K562 (cell line): ENCODE data around the gene MVD. TPM values are rescaled to one million over a fixed set of nuclear protein-coding genes. Genes with fewer than 3 reads are reported as not detected.

Experiments
- ATAC-seq: fragments of 200-7000 bp; cut with Tn5 transposase; 3 replicates; pipeline ENCODE4 v1.9.1; 2020; ENCODE audit warnings: moderate library complexity
- BruUV-seq: library from RNA; stranded (reverse); fragments of 400-500 nt; replicated peaks from 2 replicates; lab custom pipeline; 2021; lab: Mats Ljungman, UMichigan
- CTCF ChIA-PET: fragments of 300-600 bp; formaldehyde crosslinking; extraction: SDS; loops from one replicate; lab custom pipeline; 2021; ENCODE audit warnings: low intra/inter-chr PET ratio; lab: Yijun Ruan, JAX
- POLR2A ChIA-PET: fragments of 300-600, 350-650 bp; sonication (Branson Sonifier 250); formaldehyde crosslinking; extraction: SDS; loops from one replicate; lab custom pipeline; 2021; ENCODE audit warnings: antibody characterized with exemption, inconsistent platforms; lab: Yijun Ruan, JAX
- DNase-seq, 4 experiments: peaks; one replicate each; pipeline versions ENCODE4 v3.0.0 to v3.0.0-alpha.2; 2011 to 2018; ENCODE audit warnings: low spot score in 3 of 4, mixed read lengths in 3 of 4; ENCODE audit errors: extremely low read depth in 1 of 4
- FAIRE-seq: peaks from 2 replicates; lab custom pipeline; 2011; peaks lifted over from hg19 to GRCh38; lab: Jason Lieb, UNC
- H2AFZ ChIP-seq: 2 replicates; pipeline ENCODE4 v1.6.0; 2011; ENCODE audit warnings: low read depth, low read length, control low read depth, inconsistent platforms
- H3K27ac ChIP-seq: fragments of 200-600 bp; 3 replicates; pipeline ENCODE4 v1.8.0; 2011; ENCODE audit warnings: low read depth, mild to moderate bottlenecking, control low read depth, inconsistent platforms, low read length, moderate library complexity, mixed read lengths; ENCODE audit errors: extremely low read depth
- H3K27me3 ChIP-seq, 2 experiments: fragments of 300-600 bp in 1 of 2; 2 replicates in 1 of 2; 3 replicates in 1 of 2; pipeline versions ENCODE4 v1.6.0 to v1.8.0; 2011; ENCODE audit warnings: inconsistent platforms in 2 of 2, low read length in 2 of 2, mild to moderate bottlenecking in 1 of 2, mixed read lengths in 1 of 2, moderate library complexity in 1 of 2; ENCODE audit not compliant: control insufficient read depth in 2 of 2, insufficient read depth in 2 of 2
- H3K36me3 ChIP-seq: fragments of 300-600 bp; 3 replicates; pipeline ENCODE4 v1.8.0; 2011; ENCODE audit warnings: mild to moderate bottlenecking, low read length, inconsistent platforms; ENCODE audit not compliant: control insufficient read depth, insufficient read depth
- H3K4me1 ChIP-seq, 2 experiments: fragments of 200-600 bp in 1 of 2; replicated peaks in 1 of 2; 2 replicates in 1 of 2; 3 replicates in 1 of 2; pipeline versions ENCODE4 v1.5.1 to v1.8.0; 2011; ENCODE audit warnings: inconsistent platforms in 2 of 2, low read length in 2 of 2, mild to moderate bottlenecking in 1 of 2, mixed read lengths in 1 of 2, moderate library complexity in 1 of 2; ENCODE audit not compliant: control insufficient read depth in 2 of 2, insufficient read depth in 2 of 2
- H3K4me2 ChIP-seq: 2 replicates; pipeline ENCODE4 v1.6.1; 2011; ENCODE audit warnings: low read length, control low read depth, inconsistent platforms, mixed read lengths; ENCODE audit not compliant: insufficient read depth
- H3K4me3 ChIP-seq: fragments of 200-600 bp; sonication (generic), shearing (Covaris generic); 2 replicates; pipeline ENCODE4 v1.5.1; 2016; ENCODE audit warnings: control low read depth, inconsistent platforms
- H3K79me2 ChIP-seq: fragments of 200-600 bp; 3 replicates; pipeline ENCODE4 v1.8.0; 2011; ENCODE audit warnings: low read length, inconsistent platforms; ENCODE audit not compliant: control insufficient read depth, insufficient read depth
- H3K9ac ChIP-seq, 2 experiments: 2 replicates each; pipeline versions ENCODE4 v1.6.0 to v1.6.1; 2011; ENCODE audit warnings: low read depth in 2 of 2, low read length in 2 of 2, control low read depth in 1 of 2, inconsistent platforms in 1 of 2, mild to moderate bottlenecking in 1 of 2, mixed read lengths in 1 of 2; ENCODE audit not compliant: insufficient read depth in 1 of 2
- H3K9me1 ChIP-seq: one replicate; pipeline ENCODE4 v1.6.0; 2011; ENCODE audit warnings: inconsistent platforms, mild to moderate bottlenecking, low read length, moderate library complexity; ENCODE audit not compliant: control insufficient read depth, insufficient read depth
- H3K9me3 ChIP-seq: replicated peaks from 2 replicates; pipeline ENCODE4 v1.5.1; 2011; ENCODE audit warnings: low read depth, low read length, inconsistent platforms; ENCODE audit not compliant: control insufficient read depth, insufficient read depth
- H4K20me1 ChIP-seq: replicated peaks from 2 replicates; pipeline ENCODE4 v1.6.1; 2011; ENCODE audit warnings: low read length, inconsistent platforms, mixed read lengths; ENCODE audit not compliant: control insufficient read depth, insufficient read depth
- KAT8 ChIP-seq: fragments of 450-650 bp; IDR thresholded peaks from 2 replicates; pipeline ENCODE4 v1.6.1; 2016; ENCODE audit warnings: low read depth, mild to moderate bottlenecking
- MCM3 ChIP-seq: fragments of 450-650 bp; IDR thresholded peaks from 2 replicates; pipeline ENCODE4 v1.6.1; 2016
- PCBP1 ChIP-seq: fragments of 200-400 bp; formaldehyde crosslinking; IDR thresholded peaks from 2 replicates; pipeline ENCODE4 v1.6.1; 2018; ENCODE audit warnings: mild to moderate bottlenecking, low read depth, low read length; ENCODE audit not compliant: poor library complexity, severe bottlenecking
- POLR2G ChIP-seq: fragments of 200-400 bp; formaldehyde crosslinking; IDR thresholded peaks from 2 replicates; pipeline ENCODE4 v1.6.1; 2017; ENCODE audit warnings: low read depth, mild to moderate bottlenecking, antibody characterized with exemption, low read length, moderate library complexity
- THAP12 ChIP-seq: fragments of 250-450 bp; sonication (Bioruptor Pico); IDR thresholded peaks from 2 replicates; pipeline ENCODE4 v1.9.0; 2021; ENCODE audit warnings: mild to moderate bottlenecking, inconsistent platforms
- ZBTB26 ChIP-seq: fragments of 450-650 bp; formaldehyde crosslinking; IDR thresholded peaks from 2 replicates; pipeline ENCODE4 v1.4.0; 2022; ENCODE audit warnings: missing genetic modification characterization
- ZNF174 ChIP-seq: fragments of 250-450 bp; sonication (Bioruptor Pico); IDR thresholded peaks from 2 replicates; pipeline ENCODE4 v1.4.0; 2020; ENCODE audit warnings: mild to moderate bottlenecking
- ZNF77 ChIP-seq: fragments of 250-450 bp; sonication (Bioruptor Pico); IDR thresholded peaks from 2 replicates; pipeline ENCODE4 v1.5.0; 2020
- WGBS: fragments of 100-300 bp; shearing (Covaris generic); methylation state at CpG from one replicate; pipeline ENCODE4 v1.1.6; 2016; ENCODE audit warnings: low coverage, mixed read lengths; ENCODE audit not compliant: insufficient coverage; ENCODE audit errors: missing lambda C conversion rate; 5-methylcytosine and 5-hydroxymethylcytosine counted together
- in situ Hi-C: fragments of 300-500 bp; cut with MboI; formaldehyde crosslinking; loops from 4 replicates; pipeline ENCODE4 v1.15.0; 2018; ENCODE audit warnings: inconsistent platforms, mixed read lengths
- intact Hi-C: fragments of 100-400 bp; cut with micrococcal nuclease; formaldehyde crosslinking; loops from 2 replicates; pipeline ENCODE4 v1.14.2; 2022
- polyA plus RNA-seq, 8 experiments: library from polyadenylated mRNA; depleted of rRNA in 4 of 8; stranded (reverse) in 5 of 8; unstranded in 3 of 8; fragments of >200 nt; fragmentation: Nextera tagmentation in 2 of 8; fragmentation: Illumina TruSeq in 1 of 8; extraction: Ambion mirVana in 2 of 8; extraction: Trizol in 1 of 8; gene quantifications; 2 replicates each; pipeline versions ENCODE4 v1.2.1 to v1.2.3, GENCODE V29; 2011 to 2014; ENCODE audit warnings: inconsistent platforms in 1 of 8, missing spikeins in 1 of 8
- total RNA-seq, 7 experiments: library from RNA; depleted of rRNA in 6 of 7; stranded (reverse); fragments of >200 nt in 6 of 7; fragmentation: Illumina TruSeq in 2 of 7; extraction: Trizol in 2 of 7; gene quantifications; 2 replicates each; pipeline versions ENCODE4 v1.2.1 to v1.2.3, GENCODE V29; 2011 to 2021; ENCODE audit warnings: low replicate concordance in 1 of 7
- TF ChIP-seq, protein P1 (sequence below), 2 experiments: fragments of 200-800 bp in 1 of 2; sonication (Bioruptor generic) in 1 of 2; sonication (generic) in 1 of 2; formaldehyde crosslinking in 1 of 2; IDR thresholded peaks in 1 of 2; conservative IDR thresholded peaks in 1 of 2; 2 replicates each; pipeline versions ENCODE4 v1.5.0 to v1.6.1; 2016 to 2020; ENCODE audit warnings: missing compliant biosample characterization in 1 of 2, missing genetic modification characterization in 1 of 2, missing genetic modification reagents in 1 of 2
- TF ChIP-seq, protein P2 (sequence below), 2 experiments: IDR thresholded peaks; 2 replicates each; pipeline ENCODE4 v1.6.1; 2012; ENCODE audit warnings: improper control_type of control experiment in 2 of 2, low read depth in 2 of 2, low read length in 2 of 2, borderline replicate concordance in 1 of 2

MVD gene
- total and polyA plus RNA-seq, 9 of the 15 experiments (the other 6 are each of a cell fraction or from before 2014, with no cell fraction given), result 12.2 to 141 (median 45.3) TPM

DNA sequence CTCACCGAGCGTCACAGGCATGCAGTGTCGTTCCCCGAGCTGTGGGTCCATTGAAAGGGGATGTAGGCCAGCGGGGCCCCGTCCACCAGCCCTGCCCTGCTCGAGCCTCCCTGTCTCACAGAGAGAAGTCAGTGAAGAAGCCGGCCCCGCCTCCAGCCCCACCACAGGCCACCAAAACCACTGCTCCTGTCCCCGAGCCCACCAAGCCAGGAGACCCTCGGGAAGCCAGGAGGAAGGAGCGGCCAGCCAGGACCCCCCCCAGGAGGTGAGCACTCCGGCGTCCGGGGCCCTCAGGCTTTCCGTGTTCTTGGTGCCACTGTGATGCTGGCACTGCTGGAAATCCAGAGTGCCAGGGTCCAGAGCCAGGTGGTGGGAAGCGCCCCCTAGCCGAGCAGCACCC is 38.4 kb downstream of the MVD start:
- no peak overlapping the region for H3K4me3 ChIP-seq
- H3K9ac ChIP-seq, result no peak overlapping the region; a peak in 1 of 4 replicates
- ATAC-seq (no peak), DNase-seq (no peak)
- no peaks in the 10 kb centered on the region for H3K9me1 ChIP-seq
- 95% methylated on average over 18 of the region's 18 CpGs for WGBS
- POLR2A ChIA-PET, result interaction anchor here (1.3 kb wide), 1 partner anchor 8 kb away, joined by 5 read pairs; no protein-coding TSS in a partner anchor
- intact Hi-C loops (no loop called here), in situ Hi-C loops (no loop called here)
- H3K79me2 ChIP-seq, result peaks cover 8% of the 10 kb centered on the region; the same call in 2 of the 3 replicates
- H3K9me3 ChIP-seq, result no peaks in the 10 kb centered on the region
- H2AFZ ChIP-seq, result no peak overlapping the region
- H4K20me1 ChIP-seq, result peaks cover 6% of the 10 kb centered on the region; the same call in 1 of the 2 replicates
- H3K4me1 ChIP-seq, result peaks cover 10 to 36% of the 10 kb centered on the region in 2 experiments; a peak in 4 of 5 replicates
- H3K4me2 ChIP-seq, result no peak overlapping the region
- H3K36me3 ChIP-seq, result peaks cover 89% of the 10 kb centered on the region
- CTCF ChIA-PET, result no interaction called here
- H3K27me3 ChIP-seq, result no peaks in the 10 kb centered on the region
- no TSS peak for BruUV-seq
- peak; percentile 26 for TF ChIP-seq PCBP1
- TF ChIP-seq, protein P1, sequence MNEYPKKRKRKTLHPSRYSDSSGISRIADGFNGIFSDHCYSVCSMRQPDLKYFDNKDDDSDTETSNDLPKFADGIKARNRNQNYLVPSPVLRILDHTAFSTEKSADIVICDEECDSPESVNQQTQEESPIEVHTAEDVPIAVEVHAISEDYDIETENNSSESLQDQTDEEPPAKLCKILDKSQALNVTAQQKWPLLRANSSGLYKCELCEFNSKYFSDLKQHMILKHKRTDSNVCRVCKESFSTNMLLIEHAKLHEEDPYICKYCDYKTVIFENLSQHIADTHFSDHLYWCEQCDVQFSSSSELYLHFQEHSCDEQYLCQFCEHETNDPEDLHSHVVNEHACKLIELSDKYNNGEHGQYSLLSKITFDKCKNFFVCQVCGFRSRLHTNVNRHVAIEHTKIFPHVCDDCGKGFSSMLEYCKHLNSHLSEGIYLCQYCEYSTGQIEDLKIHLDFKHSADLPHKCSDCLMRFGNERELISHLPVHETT (CRISPR knock-in tag; conservative IDR thresholded peaks at IDR 0.05 in 1 of 2, IDR thresholded peaks at IDR 0.05 in 1 of 2), result no peak
- TF ChIP-seq POLR2G, result peak; percentile 38
- no peak for TF ChIP-seq ZNF77 (CRISPR knock-in tag)
- no peak for TF ChIP-seq THAP12
- TF ChIP-seq, protein P2, sequence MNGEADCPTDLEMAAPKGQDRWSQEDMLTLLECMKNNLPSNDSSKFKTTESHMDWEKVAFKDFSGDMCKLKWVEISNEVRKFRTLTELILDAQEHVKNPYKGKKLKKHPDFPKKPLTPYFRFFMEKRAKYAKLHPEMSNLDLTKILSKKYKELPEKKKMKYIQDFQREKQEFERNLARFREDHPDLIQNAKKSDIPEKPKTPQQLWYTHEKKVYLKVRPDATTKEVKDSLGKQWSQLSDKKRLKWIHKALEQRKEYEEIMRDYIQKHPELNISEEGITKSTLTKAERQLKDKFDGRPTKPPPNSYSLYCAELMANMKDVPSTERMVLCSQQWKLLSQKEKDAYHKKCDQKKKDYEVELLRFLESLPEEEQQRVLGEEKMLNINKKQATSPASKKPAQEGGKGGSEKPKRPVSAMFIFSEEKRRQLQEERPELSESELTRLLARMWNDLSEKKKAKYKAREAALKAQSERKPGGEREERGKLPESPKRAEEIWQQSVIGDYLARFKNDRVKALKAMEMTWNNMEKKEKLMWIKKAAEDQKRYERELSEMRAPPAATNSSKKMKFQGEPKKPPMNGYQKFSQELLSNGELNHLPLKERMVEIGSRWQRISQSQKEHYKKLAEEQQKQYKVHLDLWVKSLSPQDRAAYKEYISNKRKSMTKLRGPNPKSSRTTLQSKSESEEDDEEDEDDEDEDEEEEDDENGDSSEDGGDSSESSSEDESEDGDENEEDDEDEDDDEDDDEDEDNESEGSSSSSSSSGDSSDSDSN (IDR thresholded peaks at IDR 0.05; ENCODE audit: borderline replicate concordance in 1 of 2, low read depth in 2 of 2, low read length in 2 of 2), result no peak
- no peak for TF ChIP-seq ZBTB26 (CRISPR knock-in tag)
- TF ChIP-seq MCM3, result no peak
- no peak for TF ChIP-seq KAT8
- no peak for TF ChIP-seq ZNF174 (CRISPR knock-in tag)
- TF ChIP-seq, all 486 proteins: peak for 2
- no peak overlapping the region for H3K27ac ChIP-seq
- FAIRE-seq, result no peak
